Colonic mucosa (tissue), 4 donors: ENCODE results near the gene OR2A7. TPM values are rescaled to one million over a fixed set of nuclear protein-coding genes. Genes with fewer than 3 reads are reported as not detected.
"Not testable (repeated sequence)": the region's sequence is repeated elsewhere in the genome, so short reads cannot be mapped to it uniquely, and the experiment has no call there.

Source experiments
- DNase-seq: peaks from one replicate; pipeline ENCODE4 v3.0.0-alpha.2; 2020
- H3K27ac ChIP-seq: fragments of 200-600 bp; one replicate; pipeline ENCODE4 v1.8.0; 2021
- H3K27me3 ChIP-seq: fragments of 200-600 bp; one replicate; pipeline ENCODE4 v1.8.0; 2021
- H3K36me3 ChIP-seq: fragments of 200-600 bp; one replicate; pipeline ENCODE4 v1.8.0; 2021
- H3K4me1 ChIP-seq: fragments of 200-600 bp; one replicate; pipeline ENCODE4 v1.8.0; 2021; ENCODE audit warnings: mild to moderate bottlenecking
- H3K4me3 ChIP-seq: fragments of 200-600 bp; one replicate; pipeline ENCODE4 v1.8.0; 2021
- H3K9ac ChIP-seq, 2 donors: one replicate each; pipeline ENCODE4 v1.7.0; 2013; ENCODE audit warnings: control low read depth in 2 of 2, low read depth in 2 of 2, low read length in 2 of 2
- H3K9me3 ChIP-seq: fragments of 200-600 bp; one replicate; pipeline ENCODE4 v1.8.0; 2021
- intact Hi-C: fragments of 100-400 bp; cut with DNase I; formaldehyde crosslinking; loops from one replicate; pipeline ENCODE4 v1.14.1; 2022
- total RNA-seq, 2 donors: library from RNA; stranded (reverse); fragmentation: NEBNext Ultra II Directional in 1 of 2; extraction: Animal tissue kit (Norgen Biotek cat#: 25700) in 1 of 2; gene quantifications; one replicate each; pipeline ENCODE4 v1.2.1, GENCODE V29; 2021
- donor health status: healthy.
- donor health status: DM: no; HTN: no; CAD: no.
- donor health status: DM: no; HTN: no; CAD: no.

OR2A7 gene
- total RNA-seq, 2 donors from 2014 or later, result 10.7 to 13.1 TPM

GRCh38 chr7:144245372-144245771, 19.2 kb downstream of the OR2A7 start:
- H3K9ac ChIP-seq, H3K27me3 ChIP-seq, H3K4me1 ChIP-seq, DNase-seq, H3K4me3 ChIP-seq, H3K9me3 ChIP-seq, H3K36me3 ChIP-seq, intact Hi-C loops, H3K27ac ChIP-seq: not testable (repeated sequence)

GRCh38 chr7:144239365-144239764, 25.2 kb downstream of the OR2A7 start, which contains the start of gene OR2A42:
OR2A42 (minus strand) TSS chr7:144239605; CDS start chr7:144232843, 6,762 bp downstream.
- H3K4me3 ChIP-seq, H3K9me3 ChIP-seq, H3K27me3 ChIP-seq, intact Hi-C loops, DNase-seq, H3K4me1 ChIP-seq, H3K36me3 ChIP-seq, H3K9ac ChIP-seq, H3K27ac ChIP-seq: not testable (repeated sequence)

DNA sequence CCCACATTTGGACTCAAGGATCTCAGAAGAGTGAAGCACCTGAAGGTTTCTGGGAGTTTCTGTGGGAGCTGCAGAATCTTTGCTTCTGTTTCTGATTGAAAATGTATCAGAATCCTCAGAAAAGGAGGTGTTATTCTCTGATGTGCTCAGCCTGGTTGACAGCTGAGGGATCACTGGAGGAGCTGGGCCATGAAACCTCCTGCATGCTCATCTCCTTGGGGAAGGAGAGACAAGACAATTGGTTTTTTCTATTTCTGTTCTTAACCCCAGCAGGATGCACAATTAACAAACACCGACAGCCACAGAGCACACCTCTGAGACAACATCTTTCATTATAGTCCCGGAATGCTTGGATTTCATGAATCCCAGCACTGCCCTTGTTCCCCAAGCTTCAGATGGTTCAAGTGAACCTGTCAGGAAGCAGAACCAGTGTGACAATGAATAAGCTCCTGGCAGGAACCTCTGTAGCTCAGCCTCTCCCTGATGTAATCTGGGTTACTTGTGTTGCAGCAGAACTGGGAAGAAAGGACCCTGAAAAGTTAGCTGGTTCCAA, 26.0 kb downstream of the OR2A7 start:
- H3K27me3 ChIP-seq, H3K9me3 ChIP-seq, H3K36me3 ChIP-seq, H3K4me1 ChIP-seq, H3K9ac ChIP-seq, DNase-seq, H3K4me3 ChIP-seq, intact Hi-C loops, H3K27ac ChIP-seq: not testable (repeated sequence)

- H3K27me3 ChIP-seq, DNase-seq, H3K9me3 ChIP-seq, intact Hi-C loops, H3K4me1 ChIP-seq, H3K27ac ChIP-seq, H3K9ac ChIP-seq, H3K4me3 ChIP-seq, H3K36me3 ChIP-seq: not testable (repeated sequence)
Observed at GRCh38 chr7:144233039-144233438, 31.6 kb downstream of the OR2A7 start.

- H3K27me3 ChIP-seq, H3K9me3 ChIP-seq, H3K36me3 ChIP-seq, H3K4me1 ChIP-seq, H3K4me3 ChIP-seq, intact Hi-C loops, DNase-seq, H3K27ac ChIP-seq, H3K9ac ChIP-seq: not testable (repeated sequence)
Observed at GRCh38 chr7:144231027-144231426, 33.6 kb downstream of the OR2A7 start.

DNA sequence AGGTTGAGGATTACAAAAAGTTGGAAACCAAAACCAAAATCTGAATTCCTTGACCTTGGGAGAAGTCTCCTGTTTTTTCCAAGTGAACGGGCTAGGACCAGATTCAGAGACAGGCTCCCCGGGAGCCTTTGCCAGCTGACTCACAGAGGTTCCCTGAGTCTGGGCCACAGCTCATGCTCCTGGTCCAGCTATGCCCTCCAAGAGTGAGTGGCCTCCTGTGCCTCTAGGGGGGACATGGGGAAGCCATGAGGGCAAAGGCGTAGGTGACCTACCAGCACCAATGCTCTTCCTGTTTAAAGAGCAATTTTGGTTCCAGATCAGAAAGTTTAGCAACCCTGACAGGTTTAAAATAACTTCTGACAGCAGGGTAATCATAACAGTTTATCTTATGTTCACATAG, 35.8 kb downstream of the OR2A7 start:
- H3K9me3 ChIP-seq, H3K27me3 ChIP-seq, H3K4me1 ChIP-seq, H3K27ac ChIP-seq, H3K4me3 ChIP-seq, DNase-seq, intact Hi-C loops, H3K36me3 ChIP-seq, H3K9ac ChIP-seq: not testable (repeated sequence)

DNA sequence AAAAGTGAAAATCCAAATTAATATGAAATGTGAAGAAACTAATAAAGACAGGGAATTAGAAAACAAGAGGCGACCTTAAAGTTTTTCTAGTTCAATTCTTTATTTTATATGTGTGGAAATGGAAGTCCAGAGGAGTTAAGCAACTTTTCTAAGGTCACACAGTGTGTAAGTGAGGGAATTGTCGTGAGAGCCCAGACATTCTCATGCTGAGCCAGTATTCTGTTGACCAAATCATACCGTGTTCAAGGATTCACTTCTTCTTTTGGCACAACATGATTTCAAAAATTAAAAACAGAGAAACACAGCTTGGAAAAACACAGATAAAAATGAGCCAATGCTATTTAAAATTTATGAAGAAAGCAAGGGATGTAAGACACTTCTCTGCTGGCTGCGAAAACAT, 37.7 kb downstream of the OR2A7 start:
- H3K27ac ChIP-seq, H3K4me3 ChIP-seq, H3K9me3 ChIP-seq, H3K9ac ChIP-seq, DNase-seq, H3K36me3 ChIP-seq, H3K4me1 ChIP-seq, H3K27me3 ChIP-seq, intact Hi-C loops: not testable (repeated sequence)

- H3K27me3 ChIP-seq, H3K4me3 ChIP-seq, intact Hi-C loops, H3K27ac ChIP-seq, H3K9ac ChIP-seq, DNase-seq, H3K36me3 ChIP-seq, H3K9me3 ChIP-seq, H3K4me1 ChIP-seq: not testable (repeated sequence)
Observed at GRCh38 chr7:144223675-144224074, 40.9 kb downstream of the OR2A7 start.

DNA sequence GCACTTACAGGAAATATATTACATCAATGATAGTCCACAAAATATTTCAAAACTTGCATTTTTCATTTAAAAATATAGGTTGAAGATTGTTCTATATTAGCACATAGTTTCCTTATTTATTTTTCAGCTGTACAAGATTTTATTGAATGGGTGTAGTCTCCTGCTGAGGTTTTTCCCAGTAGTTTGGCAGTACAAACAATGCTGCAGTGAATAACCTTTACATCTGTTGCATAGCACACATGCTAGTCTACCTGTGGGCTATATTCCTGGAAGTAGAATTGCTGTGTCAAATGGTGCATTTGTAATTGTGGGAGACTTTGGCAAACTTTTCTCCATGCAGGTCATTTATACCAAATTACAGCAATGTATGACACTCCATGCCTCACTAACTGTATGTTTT, 44.1 kb downstream of the OR2A7 start:
- H3K4me3 ChIP-seq, H3K9ac ChIP-seq, H3K27me3 ChIP-seq, H3K4me1 ChIP-seq, H3K27ac ChIP-seq, H3K9me3 ChIP-seq, DNase-seq, H3K36me3 ChIP-seq, intact Hi-C loops: not testable (repeated sequence)

DNA sequence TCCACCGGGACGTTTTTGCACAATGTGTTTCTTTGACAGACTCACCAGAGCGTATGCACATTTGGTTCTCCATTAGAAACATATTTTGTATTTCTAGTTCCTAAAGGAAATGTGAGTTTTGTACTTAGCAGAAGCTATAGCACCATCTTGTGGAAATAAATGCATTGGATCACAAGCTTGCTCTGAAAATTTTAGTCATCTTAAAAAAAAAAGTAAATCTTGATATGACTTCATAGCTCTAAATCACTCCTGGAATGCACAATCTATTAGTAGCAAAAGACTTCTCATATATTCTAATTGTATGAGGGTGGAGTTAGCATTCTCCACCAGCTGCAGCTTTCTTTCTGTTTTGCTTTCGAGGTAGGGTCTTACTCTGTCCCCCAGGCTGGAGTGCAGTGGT, 45.4 kb downstream of the OR2A7 start:
- H3K27me3 ChIP-seq, H3K4me1 ChIP-seq, H3K9me3 ChIP-seq, H3K36me3 ChIP-seq, DNase-seq, H3K27ac ChIP-seq, H3K4me3 ChIP-seq, H3K9ac ChIP-seq, intact Hi-C loops: not testable (repeated sequence)

DNA sequence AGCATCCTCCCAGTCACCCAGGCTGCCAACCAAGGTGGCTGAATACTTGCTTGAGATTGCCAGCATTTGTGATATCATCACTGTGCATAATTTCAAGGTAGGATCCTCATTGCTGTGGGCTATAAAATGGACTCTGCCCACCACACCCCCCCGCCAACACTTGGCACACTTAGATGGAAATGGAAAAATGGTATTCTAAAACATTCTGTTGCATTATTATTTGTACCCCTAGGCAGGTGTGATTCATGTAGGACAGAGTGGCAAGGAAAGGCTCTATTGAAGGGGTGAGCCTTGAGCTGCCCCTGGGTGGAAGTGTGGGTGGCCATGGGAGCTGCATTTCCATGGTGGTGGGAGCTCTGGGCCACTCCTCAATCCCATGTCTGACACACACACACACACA, 46.0 kb downstream of the OR2A7 start:
- intact Hi-C loops, H3K4me3 ChIP-seq, H3K9me3 ChIP-seq, DNase-seq, H3K4me1 ChIP-seq, H3K27ac ChIP-seq, H3K36me3 ChIP-seq, H3K27me3 ChIP-seq, H3K9ac ChIP-seq: not testable (repeated sequence)

DNA sequence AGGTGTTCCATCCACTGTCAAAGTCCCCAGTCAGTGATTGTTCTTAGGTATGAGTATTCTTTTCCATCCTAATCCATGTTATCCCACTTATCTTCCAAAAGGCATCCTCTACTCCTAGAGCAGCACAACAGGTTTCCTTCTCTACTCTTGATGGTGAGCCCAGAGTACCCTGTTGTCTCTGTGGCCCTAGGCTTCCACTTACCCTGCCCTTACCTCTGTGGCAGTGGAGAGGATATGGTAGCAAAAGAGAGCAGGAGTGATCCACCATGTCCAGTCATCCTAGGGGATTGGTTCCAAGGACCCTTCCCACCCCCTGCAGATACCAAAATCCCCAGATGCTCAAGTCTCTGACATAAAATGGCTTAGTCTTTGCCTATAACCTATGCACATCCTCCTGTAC, 47.4 kb downstream of the OR2A7 start:
- intact Hi-C loops, result not testable (repeated sequence)

More for the DNA sequence above, 47.4 kb downstream of the OR2A7 start:
- not testable (repeated sequence) for H3K4me1 ChIP-seq, H3K36me3 ChIP-seq, H3K27me3 ChIP-seq, DNase-seq, H3K4me3 ChIP-seq, H3K9me3 ChIP-seq, H3K9ac ChIP-seq, H3K27ac ChIP-seq
